ENCODE data around the gene ZC3HAV1. TPM values are rescaled to one million over a fixed set of nuclear protein-coding genes. Genes with fewer than 3 reads are reported as not detected.
"Not testable (repeated sequence)": the region's sequence is repeated elsewhere in the genome, so short reads cannot be mapped to it uniquely, and the experiment has no call there.

Gene ZC3HAV1
- total RNA-seq, 2 donors from 2014 or later, result 67.6 to 76.0 TPM

DNA sequence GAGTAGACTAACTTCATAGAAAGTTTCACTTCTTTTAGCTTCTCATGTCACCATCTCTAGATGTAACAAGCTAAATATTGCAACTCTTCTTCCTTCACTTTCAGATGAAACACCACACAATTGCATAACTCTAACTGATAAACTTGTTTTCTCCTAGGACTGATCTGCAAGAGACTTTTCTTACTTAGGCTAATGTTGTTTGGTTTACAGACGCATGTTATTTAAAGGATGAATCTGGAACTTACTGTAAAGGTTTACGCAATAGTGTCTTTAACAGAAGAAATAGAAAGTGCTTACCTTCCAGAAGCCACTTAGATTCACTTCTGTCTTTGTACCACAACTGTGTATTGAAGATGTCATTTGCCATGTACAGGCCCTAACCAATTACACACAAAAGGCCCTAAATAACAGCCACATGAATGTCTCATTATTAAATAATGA lies 22.1 kb upstream of the ZC3HAV1 start:
- Histone ChIP-seq H3K9ac (ENCODE audit: extremely low read depth, low read length, poor library complexity, severe bottlenecking) (no peak overlapping the region), H3K4me3 (ENCODE audit: low read length) (no peak overlapping the region), H3K27me3 (ENCODE audit: control insufficient read depth, insufficient read depth, low read length, poor library complexity, severe bottlenecking) (no peaks in the 10 kb centered on the region), H3K4me1 (ENCODE audit: control insufficient read depth, insufficient read depth, low read length) (peaks cover 5% of the 10 kb centered on the region), H3K36me3 (ENCODE audit: control insufficient read depth, insufficient read depth, low read length) (no peaks in the 10 kb centered on the region), H3K27ac (ENCODE audit: low read depth, low read length) (no peak overlapping the region), H3K9me3 (ENCODE audit: control insufficient read depth, low read length) (no peaks in the 10 kb centered on the region)
- peaks cover 15% of the 10 kb centered on the region for H3K4me1 Mint-ChIP-seq
- no peak overlapping the region for H3K27ac Mint-ChIP-seq
- TF ChIP-seq, protein P1, sequence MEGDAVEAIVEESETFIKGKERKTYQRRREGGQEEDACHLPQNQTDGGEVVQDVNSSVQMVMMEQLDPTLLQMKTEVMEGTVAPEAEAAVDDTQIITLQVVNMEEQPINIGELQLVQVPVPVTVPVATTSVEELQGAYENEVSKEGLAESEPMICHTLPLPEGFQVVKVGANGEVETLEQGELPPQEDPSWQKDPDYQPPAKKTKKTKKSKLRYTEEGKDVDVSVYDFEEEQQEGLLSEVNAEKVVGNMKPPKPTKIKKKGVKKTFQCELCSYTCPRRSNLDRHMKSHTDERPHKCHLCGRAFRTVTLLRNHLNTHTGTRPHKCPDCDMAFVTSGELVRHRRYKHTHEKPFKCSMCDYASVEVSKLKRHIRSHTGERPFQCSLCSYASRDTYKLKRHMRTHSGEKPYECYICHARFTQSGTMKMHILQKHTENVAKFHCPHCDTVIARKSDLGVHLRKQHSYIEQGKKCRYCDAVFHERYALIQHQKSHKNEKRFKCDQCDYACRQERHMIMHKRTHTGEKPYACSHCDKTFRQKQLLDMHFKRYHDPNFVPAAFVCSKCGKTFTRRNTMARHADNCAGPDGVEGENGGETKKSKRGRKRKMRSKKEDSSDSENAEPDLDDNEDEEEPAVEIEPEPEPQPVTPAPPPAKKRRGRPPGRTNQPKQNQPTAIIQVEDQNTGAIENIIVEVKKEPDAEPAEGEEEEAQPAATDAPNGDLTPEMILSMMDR (conservative IDR thresholded peaks at IDR 0.05), result no peak
- no peaks in the 10 kb centered on the region for H3K27me3 Mint-ChIP-seq (ENCODE audit: insufficient read depth)
- no peak overlapping the region for H3K4me3 Mint-ChIP-seq
- H3K36me3 Mint-ChIP-seq (ENCODE audit: low read depth), result no peaks in the 10 kb centered on the region
- H3K9me3 Mint-ChIP-seq, result peaks cover 4% of the 10 kb centered on the region
- WGBS, 2 experiments (ENCODE audit: insufficient coverage in 1 of 2, insufficient read length in 1 of 2), result 94 to 100% methylated on average over 2 of the region's 2 CpGs
- DNase-seq, result no peak

DNA sequence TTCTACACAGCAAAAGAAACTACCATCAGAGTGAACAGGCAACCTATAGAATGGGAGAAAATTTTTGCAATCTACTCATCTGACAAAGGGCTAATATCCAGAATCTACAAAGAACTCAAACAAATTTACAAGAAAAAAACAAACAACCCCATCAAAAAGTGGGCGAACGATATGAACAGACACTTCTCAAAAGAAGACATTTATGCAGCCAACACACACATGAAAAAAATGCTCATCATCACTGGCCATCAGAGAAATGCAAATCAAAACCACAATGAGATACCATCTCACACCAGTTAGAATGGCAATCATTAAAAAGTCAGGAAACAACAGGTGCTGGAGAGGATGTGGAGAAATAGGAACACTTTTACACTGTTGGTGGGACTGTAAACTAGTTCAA lies 20.3 kb upstream of the ZC3HAV1 start:
- H3K36me3 Mint-ChIP-seq (ENCODE audit: low read depth); H3K36me3 ChIP-seq (ENCODE audit: control insufficient read depth, insufficient read depth, low read length); H3K9me3 Mint-ChIP-seq; H3K4me3 Mint-ChIP-seq; H3K27ac Mint-ChIP-seq; DNase-seq; H3K27me3 Mint-ChIP-seq (ENCODE audit: insufficient read depth); H3K9ac ChIP-seq (ENCODE audit: extremely low read depth, low read length, poor library complexity, severe bottlenecking); H3K27me3 ChIP-seq (ENCODE audit: control insufficient read depth, insufficient read depth, low read length, poor library complexity, severe bottlenecking); H3K27ac ChIP-seq (ENCODE audit: low read depth, low read length); H3K9me3 ChIP-seq (ENCODE audit: control insufficient read depth, low read length); H3K4me3 ChIP-seq (ENCODE audit: low read length): not testable (repeated sequence)
- peaks cover 27% of the 10 kb centered on the region for H3K4me1 Mint-ChIP-seq
- peaks cover 10% of the 10 kb centered on the region for H3K4me1 ChIP-seq (ENCODE audit: control insufficient read depth, insufficient read depth, low read length)
- WGBS, 2 experiments (ENCODE audit: insufficient coverage in 1 of 2, insufficient read length in 1 of 2), result 100% methylated on average over 2 of the region's 2 CpGs; no CpG with 5 or more reads in 1 of the 2 experiments

DNA sequence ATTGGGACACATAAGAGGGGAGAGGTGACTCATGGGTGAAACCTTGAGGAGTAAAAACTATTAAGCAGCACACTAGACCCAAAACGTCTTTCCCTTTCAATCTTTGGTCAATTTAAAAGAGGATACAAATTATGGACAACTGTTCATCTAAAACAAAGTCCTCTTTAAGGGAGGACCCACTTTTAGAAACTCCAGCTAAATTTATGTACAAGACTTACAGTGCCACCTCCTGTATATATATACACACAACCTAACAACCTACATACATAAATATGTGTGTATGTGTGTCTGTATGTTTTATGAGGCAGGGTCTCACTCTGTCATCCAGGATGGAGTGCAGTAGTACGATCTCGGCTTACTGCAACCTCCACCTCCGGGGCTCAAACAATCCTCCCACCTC lies 18.1 kb upstream of the ZC3HAV1 start:
- DNase-seq, result no peak
- H3K27me3 ChIP-seq (ENCODE audit: control insufficient read depth, insufficient read depth, low read length, poor library complexity, severe bottlenecking), result no peaks in the 10 kb centered on the region
- Mint-ChIP-seq H3K27me3 (ENCODE audit: insufficient read depth) (no peaks in the 10 kb centered on the region), H3K27ac (no peak overlapping the region), H3K36me3 (ENCODE audit: low read depth) (no peaks in the 10 kb centered on the region), H3K4me3 (no peak overlapping the region), H3K4me1 (peaks cover 40% of the 10 kb centered on the region), H3K9me3 (peaks cover 4% of the 10 kb centered on the region)
- H3K27ac ChIP-seq (ENCODE audit: low read depth, low read length), result no peak overlapping the region
- TF ChIP-seq, protein P1 (conservative IDR thresholded peaks at IDR 0.05), result no peak
- no peaks in the 10 kb centered on the region for H3K9me3 ChIP-seq (ENCODE audit: control insufficient read depth, low read length)
- no peaks in the 10 kb centered on the region for H3K36me3 ChIP-seq (ENCODE audit: control insufficient read depth, insufficient read depth, low read length)
- peaks cover 20% of the 10 kb centered on the region for H3K4me1 ChIP-seq (ENCODE audit: control insufficient read depth, insufficient read depth, low read length)
- no peak overlapping the region for H3K9ac ChIP-seq (ENCODE audit: extremely low read depth, low read length, poor library complexity, severe bottlenecking)
- no peak overlapping the region for H3K4me3 ChIP-seq (ENCODE audit: low read length)
- WGBS, 2 experiments (ENCODE audit: insufficient coverage in 1 of 2, insufficient read length in 1 of 2), result 92 to 95% methylated on average over 4 of the region's 4 CpGs

GRCh38 chr7:139125657-139126056 lies 16.1 kb upstream of the ZC3HAV1 start:
- H3K36me3 ChIP-seq (ENCODE audit: control insufficient read depth, insufficient read depth, low read length), result no peaks in the 10 kb centered on the region
- H3K27ac ChIP-seq (ENCODE audit: low read depth, low read length), result no peak overlapping the region
- no peak for DNase-seq
- Mint-ChIP-seq H3K27ac (no peak overlapping the region), H3K36me3 (ENCODE audit: low read depth) (no peaks in the 10 kb centered on the region), H3K4me1 (peaks cover 39% of the 10 kb centered on the region), H3K4me3 (no peak overlapping the region), H3K9me3 (peaks cover 4% of the 10 kb centered on the region), H3K27me3 (ENCODE audit: insufficient read depth) (no peaks in the 10 kb centered on the region)
- 91 to 100% methylated on average over 1 to 7 of the region's 7 CpGs for WGBS, 2 experiments (ENCODE audit: insufficient coverage in 1 of 2, insufficient read length in 1 of 2)
- no peak overlapping the region for H3K9ac ChIP-seq (ENCODE audit: extremely low read depth, low read length, poor library complexity, severe bottlenecking)
- peaks cover 14% of the 10 kb centered on the region for H3K4me1 ChIP-seq (ENCODE audit: control insufficient read depth, insufficient read depth, low read length)
- H3K27me3 ChIP-seq (ENCODE audit: control insufficient read depth, insufficient read depth, low read length, poor library complexity, severe bottlenecking), result no peaks in the 10 kb centered on the region
- H3K4me3 ChIP-seq (ENCODE audit: low read length), result no peak overlapping the region
- TF ChIP-seq, protein P1 (conservative IDR thresholded peaks at IDR 0.05), result no peak
- H3K9me3 ChIP-seq (ENCODE audit: control insufficient read depth, low read length), result no peaks in the 10 kb centered on the region

DNA sequence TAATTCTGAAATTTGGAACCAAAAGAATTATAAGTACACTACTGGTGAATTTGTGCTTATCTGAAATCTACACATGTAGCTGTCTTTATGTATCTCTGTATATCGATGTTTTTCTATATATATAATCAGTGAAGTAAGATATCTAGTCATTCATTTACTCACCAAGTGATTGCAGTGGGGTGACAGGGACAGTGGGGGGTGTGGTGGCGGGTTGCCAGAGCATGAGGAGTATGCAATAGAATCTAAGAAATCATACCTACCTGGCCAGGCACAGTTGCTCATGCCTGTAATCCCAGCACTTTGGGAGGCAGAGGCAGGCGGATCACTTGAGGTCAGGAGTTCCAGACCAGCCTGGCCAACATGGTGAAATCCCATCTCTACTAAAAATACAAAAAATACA lies 15.5 kb upstream of the ZC3HAV1 start:
- WGBS, 2 experiments (ENCODE audit: insufficient coverage in 1 of 2, insufficient read length in 1 of 2), result 92 to 100% methylated on average over 1 to 2 of the region's 3 CpGs

More for the DNA sequence above, 15.5 kb upstream of the ZC3HAV1 start:
- DNase-seq; H3K36me3 Mint-ChIP-seq (ENCODE audit: low read depth); H3K4me3 Mint-ChIP-seq; H3K27me3 Mint-ChIP-seq (ENCODE audit: insufficient read depth); H3K9me3 ChIP-seq (ENCODE audit: control insufficient read depth, low read length); H3K27ac Mint-ChIP-seq; H3K27me3 ChIP-seq (ENCODE audit: control insufficient read depth, insufficient read depth, low read length, poor library complexity, severe bottlenecking); H3K27ac ChIP-seq (ENCODE audit: low read depth, low read length); H3K9ac ChIP-seq (ENCODE audit: extremely low read depth, low read length, poor library complexity, severe bottlenecking); H3K4me3 ChIP-seq (ENCODE audit: low read length); H3K36me3 ChIP-seq (ENCODE audit: control insufficient read depth, insufficient read depth, low read length); H3K9me3 Mint-ChIP-seq: not testable (repeated sequence)
- H3K4me1 ChIP-seq (ENCODE audit: control insufficient read depth, insufficient read depth, low read length), result peaks cover 14% of the 10 kb centered on the region
- peaks cover 39% of the 10 kb centered on the region for H3K4me1 Mint-ChIP-seq
